ENCODE results near the gene UTP11.

- TF ChIP-seq CTCF (IDR thresholded peaks at IDR 0.05; ENCODE audit: insufficient read depth, low read length) = no peak
- no peak for TF ChIP-seq REST (IDR thresholded peaks at IDR 0.05; ENCODE audit: insufficient replicate concordance, low read depth)
- no peak for TF ChIP-seq GABPA (IDR thresholded peaks at IDR 0.05; ENCODE audit: low read depth)
- no peak for TF ChIP-seq SPI1 (IDR thresholded peaks at IDR 0.05; ENCODE audit: borderline replicate concordance, low read depth)
- TF ChIP-seq POLR2AphosphoS5 (IDR thresholded peaks at IDR 0.05; ENCODE audit: low read depth) = no peak
Observed at GRCh38 chr1:38029081-38029681, 16.6 kb downstream of the UTP11 start.

All from HL-60 (cell line).